Caco-2 (cell line): ENCODE results near the gene MARCHF2. TPM values are rescaled to one million over a fixed set of nuclear protein-coding genes. Genes with fewer than 3 reads are reported as not detected.

ENCODE experiments used
- Bru-seq: library from RNA; stranded (reverse); fragments of 400-500 nt; gene quantifications from one replicate; lab custom pipeline; 2021; lab: Mats Ljungman, UMichigan
- BruChase-seq, 2 experiments: library from RNA; stranded (reverse); fragments of 400-500 nt; gene quantifications; one replicate each; lab custom pipeline; 2021; lab: Mats Ljungman, UMichigan
- BruUV-seq: library from RNA; stranded (reverse); fragments of 400-500 nt; replicated peaks from 2 replicates; lab custom pipeline; 2021; lab: Mats Ljungman, UMichigan
- CTCF ChIA-PET: fragments of 300-600 bp; sonication (Branson Sonifier 250); formaldehyde crosslinking; loops from one replicate; lab custom pipeline; 2022; ENCODE audit warnings: antibody characterized with exemption; lab: Charles Lee
- POLR2A ChIA-PET: fragments of 300-600 bp; sonication (Branson Sonifier 250); formaldehyde crosslinking; loops from one replicate; lab custom pipeline; 2022; ENCODE audit warnings: antibody characterized with exemption; lab: Charles Lee
- DNase-seq, 2 experiments: peaks; one replicate each; pipeline versions ENCODE4 v3.0.0 to v3.0.0-alpha.2; 2020 to 2022
- H3K27me3 ChIP-seq: replicated peaks from 2 replicates; pipeline ENCODE4 v1.6.0; 2011; ENCODE audit warnings: low read length; ENCODE audit not compliant: control insufficient read depth, insufficient read depth
- H3K36me3 ChIP-seq: 2 replicates; pipeline ENCODE4 v1.5.1; 2011; ENCODE audit warnings: low read length; ENCODE audit not compliant: control insufficient read depth, insufficient read depth
- H3K4me1 ChIP-seq: fragments of 250-450 bp; sonication (Bioruptor Pico); 2 replicates; pipeline ENCODE4 v1.5.1; 2020; ENCODE audit warnings: mild to moderate bottlenecking
- H3K4me3 ChIP-seq: 2 replicates; pipeline ENCODE4 v1.5.1; 2011; ENCODE audit warnings: low read depth, mild to moderate bottlenecking, control low read depth, low read length
- H3K9me3 ChIP-seq: fragments of 250-450 bp; sonication (Bioruptor Pico); 2 replicates; pipeline ENCODE4 v1.5.1; 2020; ENCODE audit warnings: mild to moderate bottlenecking, moderate library complexity
- H3K27ac Mint-ChIP-seq: one replicate; pipeline ENCODE4 v1.8.0; 2022; ENCODE audit warnings: mixed read lengths; ENCODE audit not compliant: unreplicated experiment
- H3K27me3 Mint-ChIP-seq: one replicate; pipeline ENCODE4 v1.8.0; 2022; ENCODE audit warnings: mixed read lengths; ENCODE audit not compliant: insufficient read depth, unreplicated experiment
- H3K36me3 Mint-ChIP-seq: one replicate; pipeline ENCODE4 v1.8.0; 2022; ENCODE audit warnings: mild to moderate bottlenecking, mixed read lengths; ENCODE audit not compliant: insufficient read depth, unreplicated experiment
- H3K4me1 Mint-ChIP-seq: one replicate; pipeline ENCODE4 v1.8.0; 2022; ENCODE audit warnings: low read depth, mixed read lengths; ENCODE audit not compliant: unreplicated experiment
- H3K4me3 Mint-ChIP-seq: one replicate; pipeline ENCODE4 v1.8.0; 2022; ENCODE audit warnings: mild to moderate bottlenecking, moderate library complexity, mixed read lengths; ENCODE audit not compliant: unreplicated experiment
- H3K9me3 Mint-ChIP-seq: one replicate; pipeline ENCODE4 v1.8.0; 2022; ENCODE audit warnings: mixed read lengths; ENCODE audit not compliant: unreplicated experiment
- intact Hi-C: fragments of 100-400 bp; cut with micrococcal nuclease; formaldehyde crosslinking; loops from one replicate; pipeline ENCODE4 v1.10.0; 2022; ENCODE audit not compliant: unreplicated experiment
- long read RNA-seq: library from polyadenylated mRNA; stranded (forward); transcript quantifications from one replicate; pipeline ENCODE4 v2.0.0, GENCODE V29; 2022
- total RNA-seq: library from RNA; stranded (reverse); gene quantifications from 2 replicates; pipeline ENCODE4 v1.2.3, GENCODE V29; 2022
- TF ChIP-seq, protein P1 (sequence below), 2 experiments: fragments of 200-600 bp in 1 of 2; IDR thresholded peaks; 1 replicate in 1 of 2; 2 replicates in 1 of 2; pipeline versions ENCODE4 v1.5.1 to v1.8.0; 2011 to 2022; ENCODE audit warnings: antibody characterized with exemption in 1 of 2, control low read depth in 1 of 2, inconsistent platforms in 1 of 2, low read depth in 1 of 2, low read length in 1 of 2, mild to moderate bottlenecking in 1 of 2, moderate library complexity in 1 of 2; ENCODE audit not compliant: insufficient read depth in 1 of 2, severe bottlenecking in 1 of 2, unreplicated experiment in 1 of 2

The MARCHF2 gene, protein sequence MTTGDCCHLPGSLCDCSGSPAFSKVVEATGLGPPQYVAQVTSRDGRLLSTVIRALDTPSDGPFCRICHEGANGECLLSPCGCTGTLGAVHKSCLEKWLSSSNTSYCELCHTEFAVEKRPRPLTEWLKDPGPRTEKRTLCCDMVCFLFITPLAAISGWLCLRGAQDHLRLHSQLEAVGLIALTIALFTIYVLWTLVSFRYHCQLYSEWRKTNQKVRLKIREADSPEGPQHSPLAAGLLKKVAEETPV
- total RNA-seq (13.8 and 15.2 TPM in 2 replicates), Bru-seq, nascent RNA (percentile 37 among the genes with signal in this experiment), BruChase-seq, experiment 1, labeled RNA remaining after a 2-hour chase (percentile 41 among the genes with signal in this experiment), BruChase-seq, experiment 2, labeled RNA remaining after a 6-hour chase (percentile 43 among the genes with signal in this experiment)
- long read RNA-seq, partial matches to known transcripts, result 2 of 26 reads
- long read RNA-seq, other reads (novel, unspliced or antisense), result 20 of 26 reads

DNA sequence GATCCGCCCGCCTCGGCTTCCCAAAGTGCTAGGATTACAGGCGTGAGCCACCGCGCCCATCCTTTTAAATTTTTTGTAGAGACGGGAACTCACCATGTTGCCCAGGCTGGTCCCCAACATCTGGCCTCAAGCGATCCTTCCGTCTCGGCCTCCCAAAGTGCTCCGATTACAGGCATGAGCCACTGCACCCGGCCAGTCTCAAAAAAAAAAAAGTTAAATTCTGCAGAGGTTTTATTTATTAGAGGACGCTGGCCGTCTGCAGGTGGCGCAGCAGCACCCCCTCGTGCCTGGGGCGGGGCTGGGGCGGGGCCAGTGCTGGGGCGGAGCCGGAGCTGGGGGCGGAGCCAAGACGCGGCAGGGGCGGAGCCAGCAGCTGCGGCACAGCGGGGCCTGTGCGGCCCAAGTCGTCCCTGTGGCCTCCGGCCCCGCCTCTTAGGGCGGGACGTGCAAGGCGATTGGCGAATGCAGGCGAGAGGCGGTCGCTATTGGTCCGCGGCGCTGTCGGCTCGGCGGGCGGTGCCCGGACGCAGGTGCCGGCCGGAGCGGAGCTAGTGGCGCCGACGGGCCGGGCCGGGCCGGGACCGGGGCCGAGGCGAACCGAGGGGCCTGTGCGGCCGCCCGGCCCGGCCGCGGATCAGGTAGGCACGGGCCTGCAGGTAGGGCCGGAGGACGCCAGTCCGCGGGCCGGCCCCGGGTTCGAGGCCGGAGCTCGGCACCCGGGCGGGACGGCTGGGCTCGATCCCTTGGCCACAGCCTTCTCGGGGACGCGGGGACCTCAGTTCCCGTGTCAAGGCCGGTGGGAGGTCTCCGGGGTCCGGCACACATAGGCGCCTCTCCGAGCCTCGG, at the start of gene MARCHF2:
Gene MARCHF2 (plus strand): TSS at position 523 of the 846 bp plus-strand sequence. CDS start 8,536 bp downstream, outside the sequence.
- H3K4me3 ChIP-seq, result peak within 1 kb of the TSS; percentile 75
- H3K9me3 ChIP-seq, result no peaks in the 10 kb centered on the region
- ChIA-PET POLR2A (interaction anchor here (0.5 to 1.8 kb wide), 7 partner anchors 11 to 101 kb away, joined by 3 to 9 read pairs (median 5); partner anchors contain the start of genes HNRNPM, NDUFA7, RAB11B and RPS28), CTCF (interaction anchor here (0.5 to 2.3 kb wide), 21 partner anchors 8 to 1063 kb away, joined by 3 to 19 read pairs (median 5); partner anchors contain the start of genes HNRNPM, RAB11B and ZNF414)
- no peaks in the 10 kb centered on the region for H3K36me3 ChIP-seq
- Mint-ChIP-seq H3K4me3 (peak within 1 kb of the TSS; percentile 53), H3K9me3 (no peaks in the 10 kb centered on the region), H3K4me1 (no peaks in the 10 kb centered on the region), H3K27ac (no peak within 1 kb of the TSS), H3K36me3 (no peaks in the 10 kb centered on the region), H3K27me3 (no peaks in the 10 kb centered on the region)
- TF ChIP-seq, protein P1, sequence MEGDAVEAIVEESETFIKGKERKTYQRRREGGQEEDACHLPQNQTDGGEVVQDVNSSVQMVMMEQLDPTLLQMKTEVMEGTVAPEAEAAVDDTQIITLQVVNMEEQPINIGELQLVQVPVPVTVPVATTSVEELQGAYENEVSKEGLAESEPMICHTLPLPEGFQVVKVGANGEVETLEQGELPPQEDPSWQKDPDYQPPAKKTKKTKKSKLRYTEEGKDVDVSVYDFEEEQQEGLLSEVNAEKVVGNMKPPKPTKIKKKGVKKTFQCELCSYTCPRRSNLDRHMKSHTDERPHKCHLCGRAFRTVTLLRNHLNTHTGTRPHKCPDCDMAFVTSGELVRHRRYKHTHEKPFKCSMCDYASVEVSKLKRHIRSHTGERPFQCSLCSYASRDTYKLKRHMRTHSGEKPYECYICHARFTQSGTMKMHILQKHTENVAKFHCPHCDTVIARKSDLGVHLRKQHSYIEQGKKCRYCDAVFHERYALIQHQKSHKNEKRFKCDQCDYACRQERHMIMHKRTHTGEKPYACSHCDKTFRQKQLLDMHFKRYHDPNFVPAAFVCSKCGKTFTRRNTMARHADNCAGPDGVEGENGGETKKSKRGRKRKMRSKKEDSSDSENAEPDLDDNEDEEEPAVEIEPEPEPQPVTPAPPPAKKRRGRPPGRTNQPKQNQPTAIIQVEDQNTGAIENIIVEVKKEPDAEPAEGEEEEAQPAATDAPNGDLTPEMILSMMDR (IDR thresholded peaks at IDR 0.05; ENCODE audit: insufficient read depth in 1 of 2, low read depth in 1 of 2, low read length in 1 of 2, severe bottlenecking in 1 of 2, unreplicated experiment in 1 of 2), result peak; percentile 37 to 72
- peaks cover 11% of the 10 kb centered on the region for H3K4me1 ChIP-seq
- intact Hi-C loops, result loop anchor here (5.0 kb wide), 2 partner anchors 49 to 94 kb away; no protein-coding TSS in a partner anchor
- H3K27me3 ChIP-seq, result no peaks in the 10 kb centered on the region
- DNase-seq, result peak; percentile 95 to 96
- no TSS peak for BruUV-seq

DNA sequence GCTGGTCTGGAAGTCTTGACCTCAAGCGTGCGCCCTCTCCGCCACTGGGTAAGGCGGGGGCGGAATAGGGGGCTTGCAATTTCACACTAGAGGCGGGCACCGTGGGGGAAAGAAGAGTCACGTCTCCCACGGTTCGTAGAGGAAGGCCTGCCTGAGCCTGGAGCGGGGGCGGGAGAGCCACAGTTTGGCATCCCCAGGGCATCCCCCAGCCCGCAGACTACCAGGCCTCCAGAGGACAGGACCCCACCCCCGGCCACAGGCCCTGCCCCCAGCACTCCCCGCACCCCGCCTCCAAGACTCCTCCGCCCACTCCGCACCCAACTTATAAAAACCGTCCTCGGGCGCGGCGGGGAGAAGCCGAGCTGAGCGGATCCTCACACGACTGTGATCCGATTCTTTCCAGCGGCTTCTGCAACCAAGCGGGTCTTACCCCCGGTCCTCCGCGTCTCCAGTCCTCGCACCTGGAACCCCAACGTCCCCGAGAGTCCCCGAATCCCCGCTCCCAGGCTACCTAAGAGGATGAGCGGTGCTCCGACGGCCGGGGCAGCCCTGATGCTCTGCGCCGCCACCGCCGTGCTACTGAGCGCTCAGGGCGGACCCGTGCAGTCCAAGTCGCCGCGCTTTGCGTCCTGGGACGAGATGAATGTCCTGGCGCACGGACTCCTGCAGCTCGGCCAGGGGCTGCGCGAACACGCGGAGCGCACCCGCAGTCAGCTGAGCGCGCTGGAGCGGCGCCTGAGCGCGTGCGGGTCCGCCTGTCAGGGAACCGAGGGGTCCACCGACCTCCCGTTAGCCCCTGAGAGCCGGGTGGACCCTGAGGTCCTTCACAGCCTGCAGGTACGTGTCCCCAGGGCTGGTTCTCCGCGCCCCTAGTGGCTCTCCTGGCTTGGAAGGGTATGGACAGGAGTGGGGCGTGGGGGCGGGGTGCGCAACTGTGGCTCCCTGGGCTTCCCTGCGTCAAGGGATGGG, 49.0 kb upstream of the MARCHF2 start, which contains the start of gene ANGPTL4:
Gene ANGPTL4 (plus strand): TSS at position 353 of the 969 bp plus-strand sequence. CDS start 167 bp downstream, at position 520.
- Mint-ChIP-seq H3K36me3 (peaks cover 6% of the 10 kb centered on the region), H3K27ac (peak within 1 kb of the TSS; percentile 18), H3K27me3 (no peaks in the 10 kb centered on the region), H3K4me1 (peaks cover 7% of the 10 kb centered on the region), H3K9me3 (no peaks in the 10 kb centered on the region), H3K4me3 (peak within 1 kb of the TSS; percentile 72)
- TF ChIP-seq, protein P1 (IDR thresholded peaks at IDR 0.05; ENCODE audit: insufficient read depth in 1 of 2, low read depth in 1 of 2, low read length in 1 of 2, severe bottlenecking in 1 of 2, unreplicated experiment in 1 of 2), result peak; percentile 5 to 43
- DNase-seq, result peak; percentile 60 to 64
- ChIA-PET POLR2A (interaction anchor here (1.7 kb wide), 1 partner anchor 26 kb away, joined by 9 read pairs; the partner anchor contains the start of gene RAB11B), CTCF (interaction anchor here (0.7 to 1.6 kb wide), 3 partner anchors 10 to 84 kb away, joined by 3 to 4 read pairs (median 3); partner anchors contain the start of gene RAB11B)
- Histone ChIP-seq H3K36me3 (no peaks in the 10 kb centered on the region), H3K4me1 (no peaks in the 10 kb centered on the region), H3K9me3 (no peaks in the 10 kb centered on the region), H3K27me3 (no peaks in the 10 kb centered on the region), H3K4me3 (peak within 1 kb of the TSS; percentile 51)
- TSS peak; percentile 53 for BruUV-seq
- intact Hi-C loops, result no loop called here
